Cardiac muscle cell (in vitro differentiated cells and primary cell): ENCODE measurements around the gene MAPK8IP3. TPM values are rescaled to one million over a fixed set of nuclear protein-coding genes. Genes with fewer than 3 reads are reported as not detected.
"Not testable (repeated sequence)": the region's sequence is repeated elsewhere in the genome, so short reads cannot be mapped to it uniquely, and the experiment has no call there.

Experiments
- DNase-seq, 2 donors: peaks; one replicate each; pipeline versions ENCODE4 v3.0.0 to v3.0.0-alpha.2; 2010 to 2017; ENCODE audit warnings: low read depth in 1 of 2, low spot score in 1 of 2
- H3K27ac ChIP-seq: fragments of 200-600 bp; sonication (generic); 2 replicates; pipeline ENCODE4 v1.5.1; 2016
- H3K27me3 ChIP-seq: fragments of 200-600 bp; sonication (generic); 2 replicates; pipeline ENCODE4 v1.6.0; 2016; ENCODE audit warnings: control low read depth
- H3K36me3 ChIP-seq: fragments of 200-600 bp; sonication (generic); 2 replicates; pipeline ENCODE4 v1.5.1; 2016; ENCODE audit warnings: control low read depth
- H3K4me1 ChIP-seq: fragments of 200-600 bp; sonication (generic); 2 replicates; pipeline ENCODE4 v1.8.1; 2017; ENCODE audit warnings: low read depth, mild to moderate bottlenecking, mixed run types
- H3K4me3 ChIP-seq: fragments of 200-600 bp; sonication (generic); 2 replicates; pipeline ENCODE4 v1.5.1; 2016; ENCODE audit warnings: mild to moderate bottlenecking
- H3K9me3 ChIP-seq: fragments of 200-600 bp; sonication (generic); 2 replicates; pipeline ENCODE4 v1.5.1; 2017; ENCODE audit warnings: low read depth, mild to moderate bottlenecking, control low read depth
- polyA plus RNA-seq: library from polyadenylated mRNA; unstranded; fragments of >200 nt; fragmentation: Nextera tagmentation; extraction: Ambion mirVana; gene quantifications from 2 replicates; pipeline ENCODE4 v1.2.1, GENCODE V29; 2016
- total RNA-seq: library from RNA; depleted of rRNA; stranded (reverse); fragments of >200 nt; gene quantifications from 2 replicates; pipeline ENCODE4 v1.2.3, GENCODE V29; 2016
- TF ChIP-seq, protein P1 (sequence below): IDR thresholded peaks from 2 replicates; pipeline ENCODE4 v1.5.1; 2012; ENCODE audit warnings: low read depth, mild to moderate bottlenecking, low read length

Gene MAPK8IP3
- total and polyA plus RNA-seq, 2 experiments from 2014 or later = 75.2 to 127 TPM

DNA sequence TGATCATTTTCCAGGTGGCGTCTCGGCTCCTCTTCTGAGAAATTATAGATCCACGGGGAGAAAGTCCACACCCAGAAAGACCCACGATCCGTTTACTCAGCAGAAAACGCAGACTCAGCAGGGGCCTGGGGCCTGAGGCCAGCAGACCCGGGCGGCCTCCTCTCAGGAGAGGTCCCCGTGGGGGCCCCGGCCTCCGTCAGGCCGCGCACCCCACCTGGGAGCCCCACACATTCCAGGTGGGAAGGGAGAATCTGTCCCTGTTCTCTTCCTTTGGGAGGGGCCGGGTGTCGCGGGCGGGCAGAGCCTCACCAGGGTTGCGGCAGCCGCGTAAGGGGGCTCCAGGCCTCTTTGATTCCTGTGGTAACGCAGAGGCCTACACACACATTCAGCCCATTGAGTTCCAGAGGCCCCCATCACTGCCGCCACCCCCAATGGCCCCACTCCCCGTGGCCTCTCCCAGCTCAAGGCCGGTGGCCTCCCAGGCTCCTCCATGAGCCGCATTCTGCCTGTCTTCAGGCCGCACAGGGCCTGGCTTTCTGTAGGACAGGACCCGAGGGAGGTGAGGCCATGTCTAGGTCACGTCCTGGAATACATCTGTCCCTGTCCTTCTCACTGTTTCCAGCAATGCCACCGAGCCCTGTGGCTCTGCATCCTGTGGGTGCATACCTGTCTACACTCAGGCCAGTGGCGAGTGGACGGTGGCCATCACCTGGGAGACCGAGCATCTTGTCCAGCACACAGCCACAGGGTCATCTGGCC lies 89.1 kb downstream of the MAPK8IP3 start:
- no peak overlapping the region for H3K4me3 ChIP-seq
- DNase-seq = no peak
- no peaks in the 10 kb centered on the region for H3K36me3 ChIP-seq
- H3K27ac ChIP-seq = no peak overlapping the region
- no peaks in the 10 kb centered on the region for H3K27me3 ChIP-seq
- H3K9me3 ChIP-seq = no peaks in the 10 kb centered on the region
- no peaks in the 10 kb centered on the region for H3K4me1 ChIP-seq
- TF ChIP-seq, protein P1, sequence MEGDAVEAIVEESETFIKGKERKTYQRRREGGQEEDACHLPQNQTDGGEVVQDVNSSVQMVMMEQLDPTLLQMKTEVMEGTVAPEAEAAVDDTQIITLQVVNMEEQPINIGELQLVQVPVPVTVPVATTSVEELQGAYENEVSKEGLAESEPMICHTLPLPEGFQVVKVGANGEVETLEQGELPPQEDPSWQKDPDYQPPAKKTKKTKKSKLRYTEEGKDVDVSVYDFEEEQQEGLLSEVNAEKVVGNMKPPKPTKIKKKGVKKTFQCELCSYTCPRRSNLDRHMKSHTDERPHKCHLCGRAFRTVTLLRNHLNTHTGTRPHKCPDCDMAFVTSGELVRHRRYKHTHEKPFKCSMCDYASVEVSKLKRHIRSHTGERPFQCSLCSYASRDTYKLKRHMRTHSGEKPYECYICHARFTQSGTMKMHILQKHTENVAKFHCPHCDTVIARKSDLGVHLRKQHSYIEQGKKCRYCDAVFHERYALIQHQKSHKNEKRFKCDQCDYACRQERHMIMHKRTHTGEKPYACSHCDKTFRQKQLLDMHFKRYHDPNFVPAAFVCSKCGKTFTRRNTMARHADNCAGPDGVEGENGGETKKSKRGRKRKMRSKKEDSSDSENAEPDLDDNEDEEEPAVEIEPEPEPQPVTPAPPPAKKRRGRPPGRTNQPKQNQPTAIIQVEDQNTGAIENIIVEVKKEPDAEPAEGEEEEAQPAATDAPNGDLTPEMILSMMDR = no peak

- H3K27ac ChIP-seq, H3K36me3 ChIP-seq, H3K27me3 ChIP-seq, H3K9me3 ChIP-seq, H3K4me3 ChIP-seq, DNase-seq, H3K4me1 ChIP-seq: not testable (repeated sequence)
These were observed 93.3 kb downstream of the MAPK8IP3 start for GRCh38 chr16:1799263-1799662.

GRCh38 chr16:1800701-1801100 lies 94.7 kb downstream of the MAPK8IP3 start:
- DNase-seq = no peak
- H3K9me3 ChIP-seq = no peaks in the 10 kb centered on the region
- TF ChIP-seq, protein P1 = no peak
- no peaks in the 10 kb centered on the region for H3K27me3 ChIP-seq
- H3K36me3 ChIP-seq = no peaks in the 10 kb centered on the region
- H3K27ac ChIP-seq = no peak overlapping the region
- H3K4me1 ChIP-seq = no peaks in the 10 kb centered on the region
- H3K4me3 ChIP-seq = no peak overlapping the region

DNA sequence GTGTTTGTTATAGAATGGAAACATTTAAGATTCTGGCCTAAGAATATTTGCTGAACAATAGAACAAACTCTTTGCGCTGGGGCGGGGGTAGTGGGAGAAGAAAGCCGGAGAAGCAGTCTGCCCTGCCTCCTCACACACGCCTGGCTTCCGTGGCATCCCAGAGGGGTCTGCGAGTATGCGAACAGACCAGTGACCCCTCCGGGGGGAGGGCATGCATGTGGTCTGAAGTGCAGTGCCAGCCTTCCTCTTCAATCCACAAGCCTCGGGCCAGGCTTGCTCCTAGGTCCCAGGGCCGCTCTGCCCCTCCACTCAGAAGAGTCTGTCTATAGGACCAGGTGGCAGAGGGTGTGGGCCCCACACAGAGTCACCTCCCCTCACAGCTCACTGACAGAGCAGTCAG lies 101.6 kb downstream of the MAPK8IP3 start:
- Histone ChIP-seq H3K9me3 (no peaks in the 10 kb centered on the region), H3K4me3 (no peak overlapping the region), H3K27me3 (no peaks in the 10 kb centered on the region), H3K4me1 (no peaks in the 10 kb centered on the region), H3K36me3 (peaks cover 6% of the 10 kb centered on the region), H3K27ac (no peak overlapping the region)
- TF ChIP-seq, protein P1 = no peak
- DNase-seq = no peak

DNA sequence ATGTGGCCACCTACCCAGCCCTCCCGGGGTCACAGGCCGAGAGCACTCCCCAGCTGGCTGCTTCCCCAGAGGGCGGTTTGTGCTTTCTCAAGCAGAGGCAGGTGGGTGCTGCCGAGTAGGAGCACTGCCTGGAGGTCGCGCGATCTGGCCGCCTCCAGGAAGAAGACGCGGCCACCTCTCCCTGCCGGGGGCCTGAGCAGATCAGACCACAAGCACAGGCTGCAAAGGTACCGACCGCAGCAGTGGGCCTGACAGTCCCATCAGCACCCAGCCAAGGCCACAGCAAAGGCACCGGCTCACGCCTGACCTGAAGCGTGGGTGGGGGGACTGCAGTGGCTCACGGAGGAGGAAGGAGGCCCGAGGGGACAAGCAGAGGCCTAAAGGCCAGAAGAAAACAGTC lies 102.7 kb downstream of the MAPK8IP3 start:
- no peak overlapping the region for H3K27ac ChIP-seq
- H3K27me3 ChIP-seq = no peaks in the 10 kb centered on the region
- peaks cover 6% of the 10 kb centered on the region for H3K36me3 ChIP-seq
- no peaks in the 10 kb centered on the region for H3K9me3 ChIP-seq
- no peaks in the 10 kb centered on the region for H3K4me1 ChIP-seq
- DNase-seq = no peak
- TF ChIP-seq, protein P1 = no peak
- H3K4me3 ChIP-seq = no peak overlapping the region

- Histone ChIP-seq H3K4me3 (no peak overlapping the region), H3K36me3 (peaks cover 6% of the 10 kb centered on the region), H3K9me3 (no peaks in the 10 kb centered on the region), H3K27me3 (no peaks in the 10 kb centered on the region), H3K27ac (no peak overlapping the region), H3K4me1 (no peaks in the 10 kb centered on the region)
- TF ChIP-seq, protein P1 = no peak
- DNase-seq = no peak
These were observed 103.3 kb downstream of the MAPK8IP3 start for GRCh38 chr16:1809281-1809801.
